Renal pelvis (tissue), 4 donors: ENCODE data around the gene LRRTM3. TPM values are rescaled to one million over a fixed set of nuclear protein-coding genes. Genes with fewer than 3 reads are reported as not detected.

Source experiments
- DNase-seq: peaks from one replicate; pipeline ENCODE4 v3.0.0-alpha.2; 2013
- polyA plus RNA-seq, 3 donors: library from polyadenylated mRNA; unstranded; fragments of 120-200 nt; gene quantifications; one replicate each; pipeline ENCODE4 v1.2.1, GENCODE V29; 2013; ENCODE audit not compliant: insufficient read length in 3 of 3

LRRTM3 gene
- polyA plus RNA-seq, 3 donors = 3.5 to 5.3 (median 5.0) TPM

DNA sequence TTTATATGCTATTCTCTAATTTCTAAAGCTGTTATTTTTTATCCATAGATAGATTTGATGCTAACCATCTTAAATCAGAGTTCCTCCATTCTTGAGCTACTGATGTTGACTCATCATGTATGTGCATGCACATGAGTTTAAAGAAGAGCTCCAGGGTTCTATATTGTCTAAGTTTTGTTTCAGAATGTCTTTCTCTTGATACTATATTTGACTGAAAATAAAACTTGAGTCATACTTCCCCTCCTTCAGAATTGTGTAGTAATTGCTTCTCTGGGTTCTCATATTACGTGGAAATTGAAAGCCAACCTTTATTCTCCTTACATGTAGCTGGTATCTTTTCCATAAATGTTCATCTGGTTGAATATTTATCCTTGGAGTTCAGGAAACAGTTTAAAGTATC lies 89.4 kb downstream of the LRRTM3 start:
- DNase-seq = no peak

DNA sequence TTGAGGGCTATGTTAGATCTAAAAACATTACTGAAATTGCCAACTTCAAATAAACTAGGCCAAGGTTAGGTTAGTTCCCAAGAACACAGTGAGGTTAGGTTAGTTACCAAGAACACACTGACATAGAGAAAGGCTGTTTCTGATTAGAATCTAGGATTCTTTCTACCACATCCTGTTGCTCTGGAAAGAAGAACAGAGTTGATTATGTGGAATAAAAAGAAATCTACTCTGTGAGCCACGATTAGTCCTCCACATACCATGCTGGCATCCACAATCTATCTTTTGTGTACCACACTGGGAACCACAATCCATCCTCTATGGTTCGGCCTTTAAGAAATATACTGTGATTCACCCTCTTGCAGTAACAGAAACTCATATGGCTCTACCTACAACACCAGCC lies 91.4 kb downstream of the LRRTM3 start:
- DNase-seq = no peak

DNA sequence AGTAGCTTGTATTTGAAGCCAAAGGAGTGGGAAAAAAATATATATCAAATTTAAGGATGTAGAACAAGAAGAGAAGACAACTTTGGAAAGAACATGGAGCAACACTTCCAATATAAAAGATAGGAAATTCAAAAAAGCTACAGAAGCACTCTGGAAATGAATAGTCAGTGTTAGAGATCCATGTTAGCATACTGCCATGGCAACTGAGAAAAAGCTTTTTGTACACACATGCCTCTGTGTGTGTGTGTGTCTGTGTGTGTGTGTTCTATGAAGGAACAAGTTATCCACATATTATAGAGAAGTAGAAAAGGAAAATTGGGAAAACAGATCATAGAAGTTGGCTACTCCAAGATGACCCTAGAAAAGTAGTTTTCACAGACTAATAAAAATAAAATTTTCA lies 96.3 kb downstream of the LRRTM3 start:
- no peak for DNase-seq

DNA sequence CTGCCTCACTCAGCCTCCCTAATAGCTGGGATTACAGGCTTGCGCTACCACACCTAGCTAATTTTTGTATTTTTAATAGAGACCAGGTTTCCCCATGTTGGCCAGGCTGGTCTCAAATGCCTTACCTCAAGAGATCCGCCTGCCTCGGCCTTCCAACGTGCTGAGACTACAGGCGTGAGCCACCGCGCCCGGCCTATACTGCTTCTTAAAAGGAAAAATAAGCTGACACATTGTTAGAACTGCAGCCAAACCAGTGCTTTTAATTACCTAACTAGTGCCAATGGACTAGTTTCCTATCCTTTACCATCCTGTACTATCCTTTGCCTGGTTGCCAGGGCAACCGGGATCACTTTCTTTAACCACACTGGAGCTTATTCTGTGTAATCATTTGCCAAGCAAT lies 108.0 kb downstream of the LRRTM3 start:
- no peak for DNase-seq

DNA sequence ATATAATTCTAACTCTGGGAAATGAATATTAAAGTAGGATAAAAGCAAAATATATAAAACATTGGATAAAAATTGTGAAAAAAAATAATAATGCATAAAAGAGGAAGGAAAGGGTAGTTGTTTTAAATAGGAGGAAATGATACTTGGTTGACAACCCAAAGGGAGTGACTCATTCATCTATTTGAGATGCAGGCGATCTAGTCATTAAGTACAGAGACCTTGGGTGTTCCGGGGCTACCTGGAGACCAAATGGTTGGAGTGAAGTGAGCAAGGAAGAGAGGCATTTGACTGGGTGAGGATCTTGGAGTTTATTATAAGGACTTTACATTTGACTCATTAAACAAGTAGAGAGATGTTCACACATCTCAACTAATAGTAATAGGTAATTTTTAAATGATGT lies 111.0 kb downstream of the LRRTM3 start:
- DNase-seq = no peak

DNA sequence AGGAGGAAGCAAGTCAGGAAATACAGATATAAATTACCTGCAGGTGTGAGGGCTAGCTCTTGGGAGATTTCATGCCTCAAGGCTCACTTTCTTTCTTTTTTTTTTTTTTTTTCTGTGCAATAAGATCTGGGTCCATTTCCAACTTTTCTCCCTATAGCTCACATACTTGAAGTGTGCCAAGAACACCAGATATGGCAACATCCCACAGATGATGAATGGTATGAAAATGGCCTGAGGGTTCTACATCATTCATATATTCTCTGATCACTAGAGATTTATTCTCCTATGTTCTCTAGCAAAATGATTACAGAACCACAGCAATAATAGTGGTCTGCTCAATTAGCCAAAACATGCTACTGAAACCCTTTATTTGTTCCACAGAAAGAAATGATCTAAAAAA lies 117.2 kb downstream of the LRRTM3 start:
- DNase-seq = no peak

DNA sequence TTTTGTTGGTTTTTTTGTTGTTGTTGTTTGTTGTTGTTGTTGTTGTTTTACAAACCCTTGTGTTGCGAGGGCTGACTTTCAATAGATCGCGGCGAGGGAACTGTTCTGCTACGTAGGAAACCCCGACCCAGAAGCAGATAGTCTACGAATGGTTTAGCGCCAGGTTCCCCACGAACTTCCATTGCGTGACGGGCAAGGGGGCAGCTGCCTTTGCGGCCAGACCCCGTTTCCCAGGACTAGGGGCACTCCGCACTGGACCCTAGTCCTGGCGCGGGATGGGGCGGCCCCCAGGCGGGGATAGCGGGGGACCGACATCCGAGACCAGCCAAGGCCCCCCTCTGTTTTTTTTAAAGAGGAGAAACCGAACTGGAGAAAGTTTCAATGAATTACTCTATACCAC lies 119.6 kb downstream of the LRRTM3 start:
- no peak for DNase-seq

DNA sequence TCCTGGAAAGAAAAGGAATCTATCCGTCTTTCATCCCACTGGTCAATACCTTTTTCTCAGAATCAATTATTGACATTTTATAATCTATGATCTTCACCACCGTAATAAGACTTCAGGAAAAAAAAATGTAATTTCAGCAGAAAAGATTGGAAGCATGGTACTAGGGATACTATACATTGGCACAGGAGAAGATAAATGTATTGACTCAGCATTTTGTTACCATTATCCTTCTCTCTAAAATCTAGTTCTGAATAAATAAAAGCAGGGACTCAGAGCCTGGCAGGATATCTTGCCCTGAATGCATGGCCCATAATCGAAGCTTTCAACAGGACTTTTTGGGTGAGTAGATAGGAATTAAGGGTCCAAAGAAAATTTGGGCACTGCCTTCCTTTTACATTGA lies 120.7 kb downstream of the LRRTM3 start:
- DNase-seq = no peak

DNA sequence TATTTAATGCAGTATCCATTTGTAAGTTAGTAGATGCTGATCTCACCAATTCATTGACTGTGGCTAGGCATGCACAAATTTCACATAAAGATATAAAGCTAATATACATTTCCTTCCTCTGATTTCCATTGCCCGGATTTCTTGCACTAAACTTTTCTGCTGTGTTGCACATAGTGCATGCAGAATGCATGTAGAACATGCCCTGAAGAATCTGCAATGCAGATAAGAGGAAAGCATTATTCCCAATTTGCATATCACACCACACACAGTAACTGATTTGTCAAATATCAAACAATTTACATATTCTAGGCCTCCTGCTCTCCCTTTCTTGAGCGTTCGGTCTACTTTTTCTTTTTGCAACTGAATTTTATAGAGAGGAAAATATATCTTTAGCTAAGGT lies 124.2 kb downstream of the LRRTM3 start:
- DNase-seq = no peak

DNA sequence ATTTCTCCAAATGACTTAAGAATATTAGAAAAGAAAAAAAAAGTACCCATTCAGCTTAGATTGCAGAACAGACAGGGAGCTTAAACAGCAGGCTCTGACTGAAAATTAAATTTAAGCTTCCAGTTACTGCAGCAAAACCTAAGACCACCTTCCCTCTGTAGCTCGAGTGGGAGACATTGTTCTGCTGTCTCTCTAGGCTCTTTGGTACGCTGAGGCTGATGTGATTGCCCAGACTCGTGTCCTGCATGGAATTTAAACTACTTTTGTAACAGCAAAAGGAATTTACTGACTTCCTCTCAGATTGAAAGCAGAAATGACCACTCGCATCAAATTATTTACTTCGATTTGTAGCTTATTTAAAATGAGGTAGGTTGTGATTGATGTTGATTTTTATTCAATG lies 124.6 kb downstream of the LRRTM3 start:
- no peak for DNase-seq

DNA sequence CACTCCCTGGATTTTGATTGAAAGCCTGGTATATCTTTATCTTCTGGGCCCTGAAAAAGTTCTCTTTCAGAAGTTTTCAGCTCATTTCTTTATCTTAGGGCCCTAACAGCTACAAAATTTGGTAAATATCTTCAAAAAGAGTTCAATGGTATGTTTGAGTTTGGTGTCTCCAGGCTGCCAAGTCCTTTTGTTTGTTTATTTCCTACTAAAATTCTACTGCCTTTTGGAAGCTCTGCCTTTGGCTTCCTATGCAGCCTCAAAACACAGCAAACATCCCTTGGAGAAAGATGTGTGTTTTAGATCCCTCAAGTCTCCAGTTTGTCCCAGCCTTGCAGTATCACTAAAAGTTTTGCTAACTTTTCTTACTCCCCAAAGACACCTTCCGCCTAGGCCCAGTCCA lies 146.8 kb downstream of the LRRTM3 start:
- no peak for DNase-seq

DNA sequence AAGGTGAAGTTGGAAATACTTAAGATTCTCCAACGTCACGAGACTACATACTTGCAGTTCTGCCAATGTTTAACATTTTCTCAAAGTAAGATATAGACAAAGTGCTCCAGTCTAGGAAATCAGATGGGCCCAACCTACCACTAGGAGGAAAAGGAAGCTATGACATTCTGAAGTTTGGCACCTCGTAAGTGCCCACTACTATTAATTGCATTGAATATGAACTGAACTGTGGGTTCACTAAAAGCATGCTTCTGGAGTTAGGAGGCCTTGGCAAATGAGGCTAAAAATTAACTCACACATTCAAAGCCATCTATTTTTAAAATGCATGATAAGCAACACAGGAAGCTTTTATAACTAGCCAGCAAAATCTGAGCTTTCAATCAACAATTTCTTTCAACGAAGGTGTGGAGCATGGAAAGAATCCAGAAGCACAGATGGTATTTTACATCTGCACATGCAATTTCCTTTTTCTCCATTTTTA lies 149.7 kb downstream of the LRRTM3 start:
- DNase-seq = no peak

DNA sequence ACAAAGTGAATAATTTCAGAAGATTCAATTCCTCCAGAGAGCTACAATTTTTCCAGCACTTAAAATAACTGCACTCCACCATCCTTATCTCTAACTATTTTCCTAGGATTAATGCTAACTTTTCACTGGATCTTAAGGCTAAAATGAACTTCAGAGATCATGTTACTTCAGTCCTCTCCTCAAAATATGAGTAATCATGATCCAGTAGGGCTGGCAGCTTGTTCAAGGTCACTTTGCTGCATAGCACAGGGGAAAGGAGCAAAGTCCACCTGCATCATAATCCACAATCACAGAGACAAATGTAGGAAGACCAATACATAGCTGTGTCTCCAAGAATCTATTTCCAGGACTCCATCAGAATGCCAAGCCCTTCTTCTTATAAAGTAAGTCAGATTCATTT lies 150.3 kb downstream of the LRRTM3 start:
- no peak for DNase-seq

DNA sequence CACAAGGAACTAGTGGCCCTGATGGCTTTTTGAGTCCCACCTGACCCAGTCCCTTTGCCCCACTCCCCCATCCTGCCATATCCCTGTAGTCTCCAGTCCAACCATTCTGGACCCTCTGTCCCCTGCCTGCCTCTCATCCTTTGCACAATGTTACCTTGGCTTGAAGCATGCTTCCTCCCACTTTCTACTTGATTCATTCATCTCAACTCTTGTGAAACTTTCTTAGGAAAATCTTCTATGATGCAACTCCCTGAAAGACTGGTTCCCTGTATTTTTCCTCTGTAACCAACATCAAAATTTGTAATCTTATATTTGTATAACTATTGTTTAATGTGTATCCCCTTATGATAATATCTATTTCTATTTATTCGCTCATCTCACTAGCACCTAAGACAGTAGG lies 151.5 kb downstream of the LRRTM3 start:
- DNase-seq = no peak

DNA sequence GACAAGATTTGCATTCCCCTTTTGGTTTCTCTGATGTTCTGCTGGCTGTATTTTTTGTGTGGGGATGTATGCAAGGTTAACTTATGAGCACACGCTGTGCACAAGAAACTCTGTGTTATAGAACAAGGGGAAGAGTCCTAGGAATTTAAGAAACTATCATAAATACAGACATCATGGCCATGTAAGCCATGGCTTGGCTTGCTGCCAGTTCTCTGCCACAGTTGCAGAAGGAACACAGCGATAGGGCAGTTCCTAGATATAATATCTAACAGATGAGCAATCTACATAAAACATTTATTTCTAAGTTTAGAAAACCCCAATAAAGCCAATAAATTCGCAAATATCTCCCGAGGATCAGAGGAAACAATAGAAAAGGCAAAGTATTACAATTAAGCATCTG lies 153.3 kb downstream of the LRRTM3 start:
- DNase-seq = no peak

DNA sequence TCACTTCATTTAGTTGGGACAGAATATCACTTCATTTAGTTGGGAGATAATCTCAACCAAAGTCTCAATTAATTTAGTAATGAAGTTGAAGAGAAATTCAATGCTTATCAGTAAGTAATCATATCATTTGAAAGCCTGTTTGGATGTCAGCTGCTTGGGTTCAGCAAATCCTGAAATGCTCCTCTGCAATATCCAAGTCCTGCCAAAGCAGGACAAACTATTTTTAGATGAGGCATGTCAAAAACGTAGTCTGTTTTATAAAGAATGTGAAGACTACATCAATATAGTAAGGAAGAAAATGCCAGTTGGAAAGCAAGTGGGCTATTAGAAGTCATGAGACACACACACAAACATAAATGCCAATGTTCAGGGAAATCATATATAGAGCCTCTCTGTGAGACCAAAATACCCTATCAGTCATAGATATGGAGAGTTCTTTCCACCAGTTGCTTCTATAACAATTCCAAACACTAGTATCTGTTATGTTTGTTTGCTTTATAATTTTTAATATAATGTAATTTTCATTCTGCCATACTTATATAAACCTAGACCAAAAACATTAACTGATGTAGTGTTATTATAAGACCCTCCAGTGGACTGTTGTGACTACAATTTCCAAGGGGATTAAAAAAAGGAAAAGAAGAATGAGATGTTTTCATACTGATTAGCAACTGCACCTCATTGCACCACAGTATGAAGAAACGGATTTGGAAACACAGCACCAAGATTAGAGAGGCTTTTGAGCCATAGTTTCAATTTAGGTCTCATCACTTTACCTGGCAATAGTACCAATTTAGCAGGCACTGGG lies 160.7 kb downstream of the LRRTM3 start:
- no peak for DNase-seq

DNA sequence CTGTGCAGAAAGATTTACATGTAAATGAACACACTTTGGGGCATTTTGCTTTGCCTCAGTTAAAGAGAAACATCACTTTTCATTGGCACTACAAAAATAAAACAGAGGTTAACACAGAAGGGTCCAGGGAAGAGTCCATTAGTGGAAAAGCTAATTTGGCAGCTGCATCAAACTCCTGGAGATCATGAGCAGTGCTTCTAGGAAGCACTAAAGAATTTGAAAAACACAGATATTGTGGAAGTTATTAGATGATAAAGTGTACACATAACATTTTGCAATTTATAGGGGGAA lies 161.2 kb downstream of the LRRTM3 start:
- no peak for DNase-seq

DNA sequence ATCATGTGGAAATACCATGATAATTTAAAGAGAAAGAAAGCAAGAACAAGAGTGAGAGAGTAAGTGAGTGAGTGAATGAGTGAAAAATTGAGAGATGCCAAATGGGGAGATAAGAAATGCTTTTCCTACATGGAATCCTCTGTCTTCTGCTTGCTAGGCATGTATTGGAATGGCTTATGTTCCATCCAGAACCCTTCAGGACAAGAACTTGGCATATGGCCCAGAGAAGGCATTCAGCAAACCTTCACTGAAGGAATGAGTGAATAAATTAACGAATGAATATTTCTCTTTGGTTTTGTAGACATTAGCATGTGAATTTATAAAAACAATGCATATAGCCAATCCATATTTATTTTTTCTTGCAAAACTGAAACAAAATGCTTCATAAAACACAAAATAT lies 162.2 kb downstream of the LRRTM3 start:
- DNase-seq = no peak

DNA sequence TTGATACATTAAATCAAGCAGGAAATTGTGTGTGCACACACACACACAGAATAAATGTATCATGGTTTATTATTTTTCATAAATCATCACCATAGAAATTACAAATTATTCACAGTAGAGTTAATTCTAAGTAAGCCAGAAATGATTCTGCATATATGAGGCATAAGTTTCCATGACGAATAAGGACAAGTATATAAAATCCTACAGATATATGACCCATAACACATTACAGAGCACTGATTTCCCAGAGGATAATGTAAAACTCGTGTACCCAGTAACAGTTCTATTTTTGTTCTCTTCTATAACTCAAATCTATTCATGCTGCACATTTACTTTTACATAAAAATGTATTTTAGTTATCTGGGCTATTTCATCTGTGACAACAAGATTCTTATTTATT lies 169.7 kb downstream of the LRRTM3 start:
- no peak for DNase-seq

DNA sequence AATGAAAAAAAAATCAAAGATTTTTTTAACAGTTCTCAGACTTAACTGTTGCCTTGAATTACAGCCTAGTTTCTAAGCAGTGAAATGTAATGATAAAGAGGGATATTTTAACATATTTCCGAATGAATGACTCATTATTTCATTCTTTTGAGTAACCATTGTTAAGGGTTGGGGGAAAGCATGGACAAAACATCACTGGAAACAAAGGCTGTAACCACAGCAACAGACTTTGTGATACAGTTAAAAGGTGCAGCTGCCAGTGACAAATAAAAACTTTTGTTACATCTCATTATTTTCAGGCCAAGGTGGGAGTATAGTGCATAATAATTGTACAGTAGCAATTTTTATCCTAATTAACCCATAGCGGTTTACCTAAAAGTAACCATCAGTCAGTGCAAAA lies 172.6 kb downstream of the LRRTM3 start:
- no peak for DNase-seq

DNA sequence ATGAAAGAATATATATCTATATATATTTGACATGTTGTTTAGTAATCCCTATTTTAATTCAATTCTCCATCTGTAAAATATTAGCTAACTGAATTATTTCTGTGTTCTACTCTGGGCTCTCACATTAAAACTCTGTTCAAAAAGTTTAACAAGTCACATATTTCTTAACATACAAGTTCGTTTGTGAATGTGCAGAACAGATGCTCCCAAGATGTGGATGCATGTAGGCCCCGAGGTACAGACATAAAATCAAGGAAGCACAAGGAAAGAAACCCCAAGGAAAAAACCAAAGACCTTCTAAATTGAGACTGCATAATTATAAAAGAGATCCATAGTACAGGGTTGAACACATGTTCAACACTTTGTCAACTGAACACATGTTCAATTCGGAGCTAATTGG lies 175.1 kb downstream of the LRRTM3 start:
- DNase-seq = no peak

DNA sequence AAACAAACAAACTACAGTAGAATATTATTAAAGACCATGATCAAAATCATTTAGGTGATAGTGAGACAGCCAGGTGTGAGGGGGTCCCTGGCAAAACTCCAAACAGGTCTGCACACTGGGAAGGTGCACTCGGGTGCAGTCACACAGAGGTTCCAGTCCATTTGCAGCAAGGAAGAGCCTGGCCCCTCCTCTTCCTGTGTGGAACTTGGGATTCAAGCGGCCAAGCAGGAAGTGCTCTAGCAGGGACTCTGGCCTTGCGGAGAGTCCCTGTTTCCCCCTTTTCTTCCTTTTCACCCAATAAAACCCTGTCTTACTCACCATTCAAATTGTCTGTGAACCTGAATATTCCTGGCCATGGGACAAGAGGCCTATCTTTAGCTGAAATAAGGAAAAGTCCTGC lies 181.8 kb downstream of the LRRTM3 start:
- no peak for DNase-seq

DNA sequence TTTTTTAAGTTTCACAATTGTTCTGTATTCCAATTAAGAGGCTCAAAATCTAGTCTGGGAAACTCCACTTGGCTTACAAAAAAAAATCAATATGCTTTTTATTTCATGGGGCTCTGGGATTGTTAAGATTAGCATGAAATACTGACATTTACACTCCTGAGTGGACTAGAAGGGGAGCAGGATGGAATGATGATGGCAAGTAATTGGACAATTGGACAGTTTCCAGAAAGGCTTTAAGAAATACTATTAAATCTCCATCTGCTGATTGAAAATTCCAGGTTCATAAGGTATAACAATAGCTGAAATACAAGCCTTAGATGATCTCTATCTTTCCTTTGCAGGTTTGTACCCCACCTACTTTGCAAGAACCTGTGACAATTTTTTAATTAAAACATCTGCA lies 184.4 kb downstream of the LRRTM3 start:
- no peak for DNase-seq

DNA sequence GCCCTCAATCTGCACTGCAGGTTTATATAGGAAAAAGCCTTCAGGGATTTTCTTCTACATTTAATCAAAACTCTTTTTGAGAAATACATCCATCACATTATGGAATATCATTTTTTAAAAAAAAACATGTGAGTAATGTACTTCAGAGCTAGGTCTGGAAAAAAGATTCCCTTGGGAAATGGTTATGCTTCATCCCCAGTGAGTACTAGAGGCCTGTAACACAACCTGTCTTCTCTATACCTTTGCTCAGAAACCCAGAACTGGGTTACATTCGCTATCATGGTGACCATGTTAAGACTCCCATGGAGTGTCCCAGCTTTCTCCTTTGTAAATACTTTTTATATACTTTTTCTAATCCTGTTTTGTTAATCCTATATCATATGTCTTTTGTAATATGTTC lies 186.9 kb downstream of the LRRTM3 start:
- no peak for DNase-seq

DNA sequence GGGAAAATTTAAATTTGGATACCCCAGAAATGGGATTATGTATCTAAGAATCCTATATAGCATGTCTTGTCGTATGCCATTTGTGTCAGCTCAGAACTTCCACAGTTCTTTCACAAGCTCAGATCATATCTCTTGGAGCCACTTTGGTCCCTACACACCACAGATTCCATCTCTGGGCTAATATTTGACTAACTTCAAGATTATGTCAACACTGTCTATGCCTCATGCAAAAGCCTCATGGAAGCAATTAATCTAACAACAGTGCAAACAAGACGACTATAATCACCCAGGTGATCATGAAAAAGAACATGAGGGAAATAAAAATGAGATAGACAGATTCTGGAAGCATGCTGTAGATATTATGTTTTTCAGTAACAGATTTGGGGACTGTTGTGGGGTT lies 189.1 kb downstream of the LRRTM3 start:
- DNase-seq = no peak
